Karpas-422 (cell line): Measurements from ENCODE around the gene IL10RB. TPM values are rescaled to one million over a fixed set of nuclear protein-coding genes. Genes with fewer than 3 reads are reported as not detected.

Experiments
- DNase-seq: peaks from one replicate; pipeline ENCODE4 v3.0.0-alpha.2; 2015
- H2AFZ ChIP-seq: fragments of 200-600 bp; sonication (generic); 2 replicates; pipeline ENCODE4 v1.6.1; 2014; ENCODE audit warnings: antibody characterized with exemption, low read length, mixed read lengths
- H3K27ac ChIP-seq: fragments of 200-600 bp; sonication (generic); 2 replicates; pipeline ENCODE4 v1.5.1; 2014; ENCODE audit warnings: mild to moderate bottlenecking, low read length, moderate library complexity
- H3K27me3 ChIP-seq: fragments of 200-600 bp; sonication (generic); 2 replicates; pipeline ENCODE4 v1.6.1; 2014; ENCODE audit warnings: low read length, mixed read lengths
- H3K36me3 ChIP-seq: fragments of 200-600 bp; sonication (generic); 2 replicates; pipeline ENCODE4 v1.6.1; 2014; ENCODE audit warnings: low read length, mixed read lengths; ENCODE audit not compliant: insufficient read depth
- H3K4me1 ChIP-seq: fragments of 200-600 bp; sonication (generic); 2 replicates; pipeline ENCODE4 v1.6.1; 2014; ENCODE audit warnings: mild to moderate bottlenecking, low read length, mixed read lengths
- H3K4me2 ChIP-seq: fragments of 200-600 bp; sonication (generic); 2 replicates; pipeline ENCODE4 v1.6.1; 2014; ENCODE audit warnings: low read length, low read depth, mild to moderate bottlenecking; ENCODE audit not compliant: poor library complexity, severe bottlenecking
- H3K4me3 ChIP-seq: fragments of 200-600 bp; sonication (generic); 2 replicates; pipeline ENCODE4 v1.5.1; 2014; ENCODE audit warnings: mild to moderate bottlenecking, antibody characterized with exemption, low read length, mixed read lengths
- H3K79me2 ChIP-seq: fragments of 200-600 bp; sonication (generic); 2 replicates; pipeline ENCODE4 v1.6.1; 2014; ENCODE audit warnings: mild to moderate bottlenecking, low read length, mixed read lengths
- H3K9ac ChIP-seq: fragments of 200-600 bp; sonication (generic); 2 replicates; pipeline ENCODE4 v1.6.0; 2014; ENCODE audit warnings: low read length
- H3K9me2 ChIP-seq: fragments of 200-600 bp; sonication (generic), shearing (Covaris generic); replicated peaks from 2 replicates; pipeline ENCODE4 v1.6.0; 2014; ENCODE audit warnings: mild to moderate bottlenecking, low read length, moderate library complexity; ENCODE audit not compliant: insufficient read depth
- H3K9me3 ChIP-seq: fragments of 300-700, 200-600 bp; sonication (generic); 2 replicates; pipeline ENCODE4 v1.6.1; 2014; ENCODE audit warnings: low read length, mixed read lengths
- H4K20me1 ChIP-seq: fragments of 200-600 bp; sonication (generic); 2 replicates; pipeline ENCODE4 v1.6.1; 2014; ENCODE audit warnings: mild to moderate bottlenecking, antibody characterized with exemption, low read length, low read depth; ENCODE audit not compliant: insufficient read depth
- total RNA-seq: library from RNA; depleted of rRNA; stranded (reverse); fragments of >200 nt; shearing (Covaris generic); gene quantifications from 2 replicates; pipeline ENCODE4 v1.2.3, GENCODE V29; 2014; ENCODE audit warnings: low replicate concordance

Gene IL10RB
- total RNA-seq, 1 experiment from 2014 or later = 67.0 TPM

DNA sequence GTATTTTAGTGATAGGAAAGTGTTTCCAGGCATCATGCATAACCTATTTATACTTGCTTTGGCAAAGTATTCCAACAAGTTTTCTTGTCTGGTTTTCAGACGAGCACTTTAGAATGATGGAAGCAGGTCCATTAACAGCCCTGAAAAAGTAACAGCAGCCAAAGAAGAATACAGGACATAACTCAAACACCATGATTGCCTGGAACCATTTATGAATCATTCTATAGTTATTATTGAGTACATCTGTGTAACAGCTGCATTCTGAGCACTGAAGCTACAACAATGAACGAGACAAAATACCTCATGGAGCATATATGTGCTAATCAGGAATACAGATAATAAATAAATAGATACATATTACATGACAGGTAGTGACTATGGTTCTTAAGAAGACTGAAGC lies 12.6 kb downstream of the IL10RB start:
- Histone ChIP-seq H3K4me1 (no peaks in the 10 kb centered on the region), H3K9me3 (no peaks in the 10 kb centered on the region), H4K20me1 (no peaks in the 10 kb centered on the region), H3K36me3 (peaks cover 53% of the 10 kb centered on the region), H3K27me3 (no peaks in the 10 kb centered on the region), H3K27ac (no peak overlapping the region), H2AFZ (no peak overlapping the region), H3K4me2 (no peak overlapping the region), H3K4me3 (no peak overlapping the region), H3K79me2 (no peaks in the 10 kb centered on the region), H3K9ac (no peak overlapping the region), H3K9me2 (no peaks in the 10 kb centered on the region)
- no peak for DNase-seq

DNA sequence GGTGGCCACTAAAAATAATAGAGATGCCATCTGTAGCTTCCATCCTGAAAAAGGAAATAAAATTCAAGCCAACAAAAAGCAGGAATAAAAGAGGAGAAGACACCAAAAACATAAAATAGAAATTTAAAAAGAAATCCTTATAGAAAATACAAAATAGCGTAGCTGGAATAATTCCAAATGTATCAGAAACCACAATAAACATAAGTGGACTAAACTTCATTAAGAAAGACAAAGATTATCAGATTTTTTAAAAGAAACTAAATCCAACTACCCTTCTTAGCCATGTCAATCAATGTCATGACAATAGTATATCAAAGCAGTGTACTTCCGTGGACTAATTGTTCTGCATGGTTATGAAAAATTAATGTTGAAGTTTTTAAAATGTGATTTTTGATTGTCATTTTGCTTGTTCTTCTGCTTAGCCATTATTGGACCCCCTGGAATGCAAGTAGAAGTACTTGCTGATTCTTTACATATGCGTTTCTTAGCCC lies 13.2 kb downstream of the IL10RB start:
- H2AFZ ChIP-seq = no peak overlapping the region

DNA sequence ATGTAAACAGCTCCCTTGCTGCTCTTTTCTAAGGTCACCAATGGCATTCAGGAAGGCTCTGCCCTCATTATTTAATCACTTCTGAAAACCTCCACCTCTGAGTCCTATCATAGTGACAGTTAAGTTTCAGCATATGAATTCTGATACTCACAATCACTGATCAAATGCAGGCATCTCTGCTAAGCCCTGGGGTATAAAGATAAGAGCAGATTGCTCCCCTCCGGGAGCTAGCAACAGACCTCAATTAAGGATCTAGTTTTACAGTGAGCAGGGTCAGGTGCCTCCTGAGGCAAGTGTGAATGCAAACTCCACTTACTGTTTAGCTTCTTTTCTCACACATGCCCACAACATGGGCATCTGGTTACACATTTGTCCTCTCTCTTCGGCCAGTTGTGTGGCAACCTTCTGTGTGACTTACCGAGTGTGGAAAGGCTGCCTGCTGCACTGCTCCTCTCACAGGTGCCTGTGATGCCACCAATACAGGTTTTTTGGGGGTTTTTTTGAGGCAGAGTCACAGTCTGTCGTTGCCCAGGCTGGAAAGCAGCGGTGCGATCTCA lies 15.0 kb downstream of the IL10RB start:
- H3K4me3 ChIP-seq = no peak overlapping the region
- H3K79me2 ChIP-seq = no peaks in the 10 kb centered on the region
- H2AFZ ChIP-seq = no peak overlapping the region
- no peak for DNase-seq
- no peaks in the 10 kb centered on the region for H3K27me3 ChIP-seq
- H3K4me1 ChIP-seq = no peaks in the 10 kb centered on the region
- no peak overlapping the region for H3K4me2 ChIP-seq
- no peaks in the 10 kb centered on the region for H4K20me1 ChIP-seq
- no peaks in the 10 kb centered on the region for H3K9me2 ChIP-seq
- no peak overlapping the region for H3K9ac ChIP-seq
- no peak overlapping the region for H3K27ac ChIP-seq
- no peaks in the 10 kb centered on the region for H3K9me3 ChIP-seq
- peaks cover 41% of the 10 kb centered on the region for H3K36me3 ChIP-seq

More for the DNA sequence above, 13.2 kb downstream of the IL10RB start:
- Histone ChIP-seq H4K20me1 (no peaks in the 10 kb centered on the region), H3K36me3 (peaks cover 55% of the 10 kb centered on the region), H3K4me1 (no peaks in the 10 kb centered on the region), H3K9me2 (no peaks in the 10 kb centered on the region), H3K9ac (no peak overlapping the region), H3K9me3 (no peaks in the 10 kb centered on the region), H3K4me2 (no peak overlapping the region), H3K27me3 (no peaks in the 10 kb centered on the region), H3K4me3 (no peak overlapping the region), H3K27ac (no peak overlapping the region), H3K79me2 (no peaks in the 10 kb centered on the region)
- DNase-seq = no peak

DNA sequence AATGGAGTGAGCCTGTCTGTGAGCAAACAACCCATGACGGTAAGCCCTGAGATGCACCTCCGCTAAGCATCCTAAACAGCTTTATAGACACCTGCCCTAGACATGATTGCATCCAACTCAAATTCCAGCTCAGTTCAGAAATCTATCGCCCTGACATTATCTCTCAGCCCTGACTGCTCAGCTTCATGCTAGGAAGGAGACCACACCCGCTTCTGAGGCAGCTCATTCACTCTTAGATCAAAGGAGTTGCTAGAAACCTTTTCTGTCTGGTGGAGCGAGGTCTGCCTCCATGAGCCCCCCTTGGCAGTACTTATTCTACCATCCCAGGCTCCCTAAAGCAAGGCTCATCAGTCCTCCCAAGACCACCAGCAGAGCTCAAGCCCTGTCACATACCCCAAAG lies 17.0 kb downstream of the IL10RB start:
- Histone ChIP-seq H3K27me3 (no peaks in the 10 kb centered on the region), H3K79me2 (no peaks in the 10 kb centered on the region), H3K4me1 (no peaks in the 10 kb centered on the region), H3K4me2 (no peak overlapping the region), H3K27ac (no peak overlapping the region), H3K9me3 (no peaks in the 10 kb centered on the region), H3K9me2 (no peaks in the 10 kb centered on the region), H3K4me3 (no peak overlapping the region), H3K9ac (no peak overlapping the region), H4K20me1 (no peaks in the 10 kb centered on the region), H2AFZ (no peak overlapping the region), H3K36me3 (peaks cover 26% of the 10 kb centered on the region)
- no peak for DNase-seq

DNA sequence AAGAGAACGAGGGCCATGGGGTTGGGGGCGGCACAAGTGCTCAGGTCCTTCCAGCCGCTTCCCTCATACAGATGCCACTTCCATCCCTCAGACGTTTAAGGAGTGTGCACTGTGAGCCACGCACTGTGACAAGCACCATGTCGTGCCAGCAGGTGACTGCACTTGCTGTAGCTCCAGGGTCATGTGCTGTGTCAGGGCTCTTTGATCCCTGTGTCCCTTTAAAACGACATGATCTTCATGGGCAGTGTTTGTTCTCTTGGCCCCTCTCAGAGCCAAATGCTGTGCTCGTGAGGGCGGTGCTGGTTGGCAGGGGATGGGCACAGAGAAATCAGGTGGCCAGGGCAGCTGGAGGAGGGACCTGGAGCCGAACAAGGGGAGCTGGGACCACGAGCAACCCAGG lies 19.9 kb downstream of the IL10RB start:
- no peak overlapping the region for H3K4me3 ChIP-seq
- H2AFZ ChIP-seq = no peak overlapping the region
- 0 out of 2 replicates have a peak, but pooled peaks cover 6% of the 10 kb centered on the region for H3K36me3 ChIP-seq
- H3K27me3 ChIP-seq = no peaks in the 10 kb centered on the region
- H3K9me2 ChIP-seq = no peaks in the 10 kb centered on the region
- no peak overlapping the region for H3K9ac ChIP-seq
- DNase-seq = no peak
- no peaks in the 10 kb centered on the region for H3K79me2 ChIP-seq
- H3K27ac ChIP-seq = no peak overlapping the region
- no peaks in the 10 kb centered on the region for H3K9me3 ChIP-seq
- no peak overlapping the region for H3K4me2 ChIP-seq
- H4K20me1 ChIP-seq = no peaks in the 10 kb centered on the region
- no peaks in the 10 kb centered on the region for H3K4me1 ChIP-seq

DNA sequence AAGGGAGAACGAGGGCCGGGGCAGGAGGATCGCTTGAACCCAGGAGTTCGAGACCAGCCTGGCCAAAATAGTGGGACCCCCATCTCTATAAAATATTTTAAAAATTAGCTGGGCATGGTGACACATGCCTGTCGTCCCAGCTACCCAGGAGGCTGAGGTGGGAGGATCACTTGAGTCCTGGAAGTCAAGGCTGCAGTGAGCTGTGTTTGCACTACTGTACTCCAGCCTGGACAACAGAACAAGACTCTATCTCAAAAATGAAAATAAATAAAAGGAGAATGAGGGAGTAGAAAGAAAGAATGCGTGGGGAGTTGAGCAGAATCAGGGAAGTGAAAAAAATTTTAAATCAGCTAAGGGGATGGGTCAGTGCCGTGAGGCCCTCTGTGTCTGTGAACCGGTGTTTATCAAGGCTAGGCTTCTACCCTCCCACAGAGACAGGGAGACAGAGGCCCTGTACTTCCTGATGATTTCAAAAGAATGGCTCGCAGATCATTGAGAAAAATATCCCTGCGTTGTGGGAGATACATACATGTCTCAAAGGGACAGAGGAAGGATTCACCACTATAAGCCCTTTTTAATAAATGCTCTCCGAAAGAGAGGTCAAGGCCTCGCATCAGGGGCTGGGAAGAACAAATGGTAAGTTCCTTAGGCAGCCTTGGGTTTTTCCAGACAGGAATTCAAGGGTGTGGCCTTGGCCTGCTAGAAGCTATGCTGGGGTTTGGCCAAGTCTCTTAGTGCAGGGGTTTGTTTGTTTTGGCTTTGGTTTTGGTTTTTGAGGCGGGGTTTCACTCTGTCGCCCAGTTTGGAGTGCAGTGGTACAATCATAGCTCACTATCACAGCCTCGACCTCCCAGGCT lies 20.7 kb downstream of the IL10RB start:
- no peak overlapping the region for H3K4me2 ChIP-seq
- no peaks in the 10 kb centered on the region for H3K9me2 ChIP-seq
- H3K9ac ChIP-seq = no peak overlapping the region
- H2AFZ ChIP-seq = no peak overlapping the region
- no peaks in the 10 kb centered on the region for H3K79me2 ChIP-seq
- no peaks in the 10 kb centered on the region for H3K9me3 ChIP-seq
- no peaks in the 10 kb centered on the region for H3K4me1 ChIP-seq
- DNase-seq = no peak
- no peak overlapping the region for H3K4me3 ChIP-seq
- no peaks in the 10 kb centered on the region for H4K20me1 ChIP-seq
- H3K27ac ChIP-seq = no peak overlapping the region
- 0 out of 2 replicates have a peak, but pooled peaks cover 6% of the 10 kb centered on the region for H3K36me3 ChIP-seq
- H3K27me3 ChIP-seq = no peaks in the 10 kb centered on the region

DNA sequence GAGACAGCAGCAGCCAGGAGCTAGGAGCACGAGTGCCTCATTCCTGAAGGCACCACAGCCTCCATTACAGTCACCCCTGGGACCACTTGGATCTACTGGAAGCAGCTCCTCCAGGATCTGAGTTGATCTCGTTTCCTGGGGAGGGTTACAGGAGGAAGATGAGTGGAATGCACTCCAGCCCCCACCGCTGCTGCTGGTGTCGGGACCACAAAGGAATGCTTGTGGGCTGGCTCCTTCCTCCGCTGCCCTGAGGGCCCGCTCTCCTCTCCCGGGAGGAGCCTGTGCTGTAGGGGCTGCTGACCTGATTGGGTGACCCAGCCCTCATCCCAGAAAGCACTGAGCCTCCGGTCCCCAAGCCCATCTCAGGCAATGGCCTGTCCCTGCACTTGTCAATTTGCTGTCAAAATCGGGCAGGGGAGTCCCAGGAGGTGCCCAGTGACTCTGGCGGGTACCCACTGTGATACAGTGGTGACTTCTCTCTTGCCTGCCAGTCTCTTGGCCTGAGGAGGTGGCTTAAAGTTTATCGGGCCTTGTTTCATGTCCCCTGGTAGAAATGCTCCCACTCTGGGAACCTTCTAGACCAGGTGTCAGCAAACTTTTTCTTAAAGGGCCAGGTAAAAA lies 23.1 kb downstream of the IL10RB start:
- no peaks in the 10 kb centered on the region for H4K20me1 ChIP-seq
- H3K9me2 ChIP-seq = no peaks in the 10 kb centered on the region
- H3K9me3 ChIP-seq = no peaks in the 10 kb centered on the region
- H3K27ac ChIP-seq = no peak overlapping the region
- 0 out of 2 replicates have a peak, but pooled peaks cover under 1% of the 10 kb centered on the region for H3K36me3 ChIP-seq
- no peaks in the 10 kb centered on the region for H3K4me1 ChIP-seq
- H3K4me2 ChIP-seq = no peak overlapping the region
- no peaks in the 10 kb centered on the region for H3K27me3 ChIP-seq
- H3K9ac ChIP-seq = no peak overlapping the region
- DNase-seq = no peak
- no peak overlapping the region for H2AFZ ChIP-seq
- no peaks in the 10 kb centered on the region for H3K79me2 ChIP-seq
- no peak overlapping the region for H3K4me3 ChIP-seq

DNA sequence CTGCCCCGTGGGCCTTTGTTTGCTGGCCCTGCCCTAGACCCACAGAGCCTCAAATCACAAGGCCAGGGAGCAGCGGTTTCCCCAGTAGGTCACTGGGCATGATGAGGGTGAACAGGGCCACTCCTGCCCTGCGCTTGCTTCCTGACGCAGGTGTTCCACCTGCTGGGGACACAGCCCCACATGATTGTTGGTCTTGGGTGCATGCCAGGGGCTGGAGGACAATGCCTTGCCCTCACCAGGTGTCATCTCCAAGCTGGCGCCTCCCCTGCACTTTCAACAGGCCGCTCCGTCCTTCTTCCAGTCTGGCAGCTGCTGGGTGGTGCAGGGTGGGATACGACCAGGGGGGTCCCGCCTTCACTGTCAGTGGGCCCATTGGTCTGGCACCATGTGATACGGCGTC lies 24.3 kb downstream of the IL10RB start:
- Histone ChIP-seq H3K4me2 (no peak overlapping the region), H3K4me1 (no peaks in the 10 kb centered on the region), H2AFZ (no peak overlapping the region), H3K27me3 (no peaks in the 10 kb centered on the region), H3K9me2 (no peaks in the 10 kb centered on the region), H3K9ac (no peak overlapping the region), H3K79me2 (no peaks in the 10 kb centered on the region), H4K20me1 (no peaks in the 10 kb centered on the region), H3K36me3 (no peaks in the 10 kb centered on the region), H3K9me3 (no peaks in the 10 kb centered on the region), H3K27ac (no peak overlapping the region), H3K4me3 (no peak overlapping the region)
- no peak for DNase-seq
